Measurements from ENCODE around the gene KCNQ1.

KCNQ1 gene

GRCh38 chr11:2728128-2728662 is 283.4 kb downstream of the KCNQ1 start:
- DNase-seq (ENCODE audit: extremely low read depth, insufficient read length), result no peak
- no peak overlapping the region for H3K4me3 ChIP-seq (replicated peaks; ENCODE audit: low read depth, low read length)
- H3K36me3 ChIP-seq (ENCODE audit: control insufficient read depth, insufficient read depth, low read length), result no peaks in the 10 kb centered on the region
- TF ChIP-seq, protein P1, sequence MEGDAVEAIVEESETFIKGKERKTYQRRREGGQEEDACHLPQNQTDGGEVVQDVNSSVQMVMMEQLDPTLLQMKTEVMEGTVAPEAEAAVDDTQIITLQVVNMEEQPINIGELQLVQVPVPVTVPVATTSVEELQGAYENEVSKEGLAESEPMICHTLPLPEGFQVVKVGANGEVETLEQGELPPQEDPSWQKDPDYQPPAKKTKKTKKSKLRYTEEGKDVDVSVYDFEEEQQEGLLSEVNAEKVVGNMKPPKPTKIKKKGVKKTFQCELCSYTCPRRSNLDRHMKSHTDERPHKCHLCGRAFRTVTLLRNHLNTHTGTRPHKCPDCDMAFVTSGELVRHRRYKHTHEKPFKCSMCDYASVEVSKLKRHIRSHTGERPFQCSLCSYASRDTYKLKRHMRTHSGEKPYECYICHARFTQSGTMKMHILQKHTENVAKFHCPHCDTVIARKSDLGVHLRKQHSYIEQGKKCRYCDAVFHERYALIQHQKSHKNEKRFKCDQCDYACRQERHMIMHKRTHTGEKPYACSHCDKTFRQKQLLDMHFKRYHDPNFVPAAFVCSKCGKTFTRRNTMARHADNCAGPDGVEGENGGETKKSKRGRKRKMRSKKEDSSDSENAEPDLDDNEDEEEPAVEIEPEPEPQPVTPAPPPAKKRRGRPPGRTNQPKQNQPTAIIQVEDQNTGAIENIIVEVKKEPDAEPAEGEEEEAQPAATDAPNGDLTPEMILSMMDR (IDR thresholded peaks at IDR 0.05; ENCODE audit: insufficient read depth, low read length, poor library complexity, severe bottlenecking), result no peak
- no peaks in the 10 kb centered on the region; the same call in 1 of the 2 replicates for H3K27me3 ChIP-seq (replicated peaks; ENCODE audit: control insufficient read depth, insufficient read depth, low read length)

GRCh38 chr11:2728663-2729332 is 284.0 kb downstream of the KCNQ1 start:
- Histone ChIP-seq H3K36me3 (ENCODE audit: control insufficient read depth, insufficient read depth, low read length) (no peaks in the 10 kb centered on the region), H3K27me3 (replicated peaks; ENCODE audit: control insufficient read depth, insufficient read depth, low read length) (no peaks in the 10 kb centered on the region; the same call in 1 of the 2 replicates), H3K4me3 (replicated peaks; ENCODE audit: low read depth, low read length) (no peak overlapping the region)
- TF ChIP-seq, protein P1 (IDR thresholded peaks at IDR 0.05; ENCODE audit: insufficient read depth, low read length, poor library complexity, severe bottlenecking), result no peak
- no peak for DNase-seq (ENCODE audit: extremely low read depth, insufficient read length)

- TF ChIP-seq, protein P1 (IDR thresholded peaks at IDR 0.05; ENCODE audit: insufficient read depth, low read length, poor library complexity, severe bottlenecking), result no peak
- H3K27me3 ChIP-seq (replicated peaks; ENCODE audit: control insufficient read depth, insufficient read depth, low read length), result no peaks in the 10 kb centered on the region; the same call in 1 of the 2 replicates
- DNase-seq (ENCODE audit: extremely low read depth, insufficient read length), result no peak
- no peak overlapping the region for H3K4me3 ChIP-seq (replicated peaks; ENCODE audit: low read depth, low read length)
- H3K36me3 ChIP-seq (ENCODE audit: control insufficient read depth, insufficient read depth, low read length), result no peaks in the 10 kb centered on the region
These were observed 285.0 kb downstream of the KCNQ1 start for GRCh38 chr11:2729841-2730240.

DNA sequence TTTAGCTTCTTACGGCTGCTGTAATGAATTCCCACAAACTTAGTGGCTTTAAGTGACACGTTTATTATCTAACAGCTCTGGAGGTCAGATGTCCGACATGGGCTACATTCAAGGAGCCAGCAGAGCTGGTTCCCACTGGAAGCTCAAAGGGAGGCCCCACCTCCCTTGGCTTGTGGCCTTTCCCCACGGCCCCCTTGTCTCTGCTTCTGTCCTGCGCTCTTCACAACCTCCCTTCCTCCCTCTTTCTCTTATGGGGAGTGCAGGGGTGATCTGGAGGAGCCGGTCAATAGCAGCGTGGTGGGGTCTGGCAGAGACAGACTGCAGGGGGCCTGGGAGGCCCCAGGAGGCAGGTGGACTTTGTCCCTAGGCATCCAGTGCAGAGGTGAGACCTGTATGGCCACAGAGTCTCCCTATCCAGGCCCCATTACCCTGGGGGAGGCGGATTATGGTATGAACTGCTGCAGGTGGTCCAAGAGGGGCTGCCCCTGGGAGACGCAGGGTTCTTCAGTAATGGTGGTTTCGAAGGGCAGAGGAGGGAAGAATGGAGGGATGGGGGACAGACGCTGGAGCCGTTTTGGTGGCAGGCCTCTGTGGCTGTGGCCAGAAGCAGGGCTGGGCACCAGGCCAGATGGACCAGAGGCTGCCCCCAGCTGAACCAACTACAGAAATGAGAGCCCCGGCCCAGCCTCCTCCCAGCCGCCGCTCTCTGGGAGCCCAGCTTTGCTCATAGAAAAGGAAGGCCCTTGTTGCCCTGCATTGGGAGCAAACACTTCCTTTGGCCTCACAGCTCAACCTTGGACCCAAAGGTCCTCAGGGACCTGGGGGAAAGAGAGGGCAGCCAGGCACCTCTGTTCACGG is 285.7 kb downstream of the KCNQ1 start:
- H3K4me3 ChIP-seq (replicated peaks; ENCODE audit: low read depth, low read length), result no peak overlapping the region
- TF ChIP-seq, protein P1 (IDR thresholded peaks at IDR 0.05; ENCODE audit: insufficient read depth, low read length, poor library complexity, severe bottlenecking), result no peak
- no peaks in the 10 kb centered on the region for H3K36me3 ChIP-seq (ENCODE audit: control insufficient read depth, insufficient read depth, low read length)
- no peak for DNase-seq (ENCODE audit: extremely low read depth, insufficient read length)
- no peaks in the 10 kb centered on the region; the same call in 1 of the 2 replicates for H3K27me3 ChIP-seq (replicated peaks; ENCODE audit: control insufficient read depth, insufficient read depth, low read length)

DNA sequence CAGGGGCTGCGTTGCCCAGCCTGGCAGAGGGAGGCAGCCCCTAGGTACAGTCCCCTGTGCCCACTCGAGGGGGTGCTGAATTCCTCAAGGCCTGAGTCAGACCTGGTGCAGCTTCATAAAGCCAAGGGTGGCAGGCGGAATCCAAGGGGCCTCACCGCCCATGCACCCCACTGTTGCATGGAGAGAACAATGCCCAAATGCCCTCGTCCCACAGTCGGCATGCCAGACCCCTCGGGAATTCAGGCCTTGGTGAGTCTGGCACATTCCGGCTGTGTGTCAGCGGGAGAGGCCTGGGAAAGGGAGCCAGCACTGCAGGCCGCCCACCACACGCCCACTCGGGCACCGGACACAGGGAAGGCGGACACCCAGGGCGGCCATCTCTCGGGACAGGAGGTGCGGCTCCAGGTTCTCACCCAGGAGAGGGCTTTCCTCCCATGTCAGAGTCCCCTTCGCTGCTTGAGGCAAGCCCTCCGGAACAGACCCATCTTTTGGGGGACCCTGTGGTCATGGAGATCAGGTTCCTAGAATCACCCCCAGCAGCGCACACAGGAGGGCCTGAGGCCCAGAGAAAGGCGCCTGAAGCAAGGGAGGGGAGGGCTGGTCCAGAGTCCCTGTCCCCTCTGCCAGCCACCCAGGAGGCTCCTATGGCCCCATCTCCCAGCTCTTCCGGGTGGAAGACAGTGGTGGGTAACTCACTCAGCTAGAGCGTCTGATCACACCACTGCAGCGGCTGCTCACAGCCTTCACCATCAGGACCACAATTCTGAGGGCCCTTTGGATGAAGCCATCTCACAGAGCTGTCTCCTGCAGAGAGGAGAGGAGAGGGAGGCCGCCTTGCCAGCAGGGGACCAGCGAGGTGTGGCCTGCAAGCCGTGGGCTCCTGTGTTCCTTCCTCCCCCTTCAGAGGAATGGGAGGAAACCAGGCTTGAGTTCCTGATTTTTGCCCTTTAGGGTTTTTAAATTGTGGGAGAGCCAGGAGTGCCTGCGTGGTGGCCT is 286.6 kb downstream of the KCNQ1 start:
- Histone ChIP-seq H3K27me3 (replicated peaks; ENCODE audit: control insufficient read depth, insufficient read depth, low read length) (no peaks in the 10 kb centered on the region; the same call in 1 of the 2 replicates), H3K4me3 (replicated peaks; ENCODE audit: low read depth, low read length) (no peak overlapping the region), H3K36me3 (ENCODE audit: control insufficient read depth, insufficient read depth, low read length) (no peaks in the 10 kb centered on the region)
- DNase-seq (ENCODE audit: extremely low read depth, insufficient read length), result no peak
- TF ChIP-seq, protein P1 (IDR thresholded peaks at IDR 0.05; ENCODE audit: insufficient read depth, low read length, poor library complexity, severe bottlenecking), result no peak

Measured in GM06990 (cell line).